Loucy (cell line): ENCODE results near the gene RASGRP1.

Experiments
- H2AFZ ChIP-seq: fragments of 200-600 bp; sonication (generic); 2 replicates; pipeline ENCODE4 v1.6.0; 2016; ENCODE audit warnings: antibody characterized with exemption, mild to moderate bottlenecking, low read length, moderate library complexity
- H3F3A ChIP-seq: fragments of 200-600 bp; 2 replicates; pipeline ENCODE4 v1.6.0; 2016; ENCODE audit warnings: antibody characterized with exemption, low read depth, mild to moderate bottlenecking
- H3K27me3 ChIP-seq: fragments of 200-600 bp; sonication (generic); 2 replicates; pipeline ENCODE4 v1.6.1; 2014; ENCODE audit warnings: low read length, mild to moderate bottlenecking; ENCODE audit not compliant: insufficient read depth, poor library complexity, severe bottlenecking
- H3K36me3 ChIP-seq: fragments of 200-600 bp; sonication (generic); 2 replicates; pipeline ENCODE4 v1.6.1; 2016; ENCODE audit warnings: low read length; ENCODE audit not compliant: insufficient read depth
- H3K4me1 ChIP-seq: fragments of 200-600 bp; sonication (generic); 2 replicates; pipeline ENCODE4 v1.5.1; 2014; ENCODE audit warnings: low read length, mild to moderate bottlenecking; ENCODE audit not compliant: insufficient read depth, poor library complexity, severe bottlenecking
- H3K4me2 ChIP-seq: fragments of 200-600 bp; sonication (generic); 2 replicates; pipeline ENCODE4 v1.6.0; 2014; ENCODE audit warnings: antibody characterized with exemption, low read length, low read depth, mild to moderate bottlenecking; ENCODE audit not compliant: poor library complexity, severe bottlenecking
- H3K4me3 ChIP-seq: fragments of 200-600 bp; sonication (generic); 2 replicates; pipeline ENCODE4 v1.5.1; 2014; ENCODE audit warnings: low read length, mild to moderate bottlenecking, mixed read lengths; ENCODE audit not compliant: poor library complexity, severe bottlenecking
- H3K79me2 ChIP-seq: fragments of 200-600 bp; sonication (generic); 2 replicates; pipeline ENCODE4 v1.6.1; 2014; ENCODE audit warnings: low read length; ENCODE audit not compliant: insufficient read depth
- H3K9ac ChIP-seq: fragments of 200-600 bp; sonication (generic); 2 replicates; pipeline ENCODE4 v1.6.0; 2014; ENCODE audit warnings: mild to moderate bottlenecking, low read depth, low read length, moderate library complexity; ENCODE audit not compliant: poor library complexity, severe bottlenecking
- H3K9me2 ChIP-seq: fragments of 200-600 bp; sonication (generic); replicated peaks from 2 replicates; pipeline ENCODE4 v1.6.1; 2016; ENCODE audit warnings: low read depth, low read length, mixed read lengths
- H3K9me3 ChIP-seq: fragments of 200-600 bp; sonication (generic); 2 replicates; pipeline ENCODE4 v1.6.1; 2014; ENCODE audit warnings: mild to moderate bottlenecking, antibody characterized with exemption, low read length, low read depth; ENCODE audit not compliant: insufficient read depth
- H4K20me1 ChIP-seq: fragments of 200-600 bp; sonication (generic); 2 replicates; pipeline ENCODE4 v1.6.0; 2014; ENCODE audit warnings: antibody characterized with exemption, low read length, mild to moderate bottlenecking; ENCODE audit not compliant: insufficient read depth, poor library complexity, severe bottlenecking
- EZH2phosphoT487 ChIP-seq: fragments of 200-600 bp; IDR thresholded peaks from 2 replicates; pipeline ENCODE4 v1.6.1; 2018; ENCODE audit warnings: antibody characterized with exemption, mild to moderate bottlenecking, moderate library complexity, borderline replicate concordance
- TF ChIP-seq, protein P1 (sequence below): fragments of 200-600 bp; sonication (generic); conservative IDR thresholded peaks from 2 replicates; pipeline ENCODE4 v1.5.1; 2014; ENCODE audit warnings: mild to moderate bottlenecking, antibody characterized with exemption, low read length

RASGRP1 gene

DNA sequence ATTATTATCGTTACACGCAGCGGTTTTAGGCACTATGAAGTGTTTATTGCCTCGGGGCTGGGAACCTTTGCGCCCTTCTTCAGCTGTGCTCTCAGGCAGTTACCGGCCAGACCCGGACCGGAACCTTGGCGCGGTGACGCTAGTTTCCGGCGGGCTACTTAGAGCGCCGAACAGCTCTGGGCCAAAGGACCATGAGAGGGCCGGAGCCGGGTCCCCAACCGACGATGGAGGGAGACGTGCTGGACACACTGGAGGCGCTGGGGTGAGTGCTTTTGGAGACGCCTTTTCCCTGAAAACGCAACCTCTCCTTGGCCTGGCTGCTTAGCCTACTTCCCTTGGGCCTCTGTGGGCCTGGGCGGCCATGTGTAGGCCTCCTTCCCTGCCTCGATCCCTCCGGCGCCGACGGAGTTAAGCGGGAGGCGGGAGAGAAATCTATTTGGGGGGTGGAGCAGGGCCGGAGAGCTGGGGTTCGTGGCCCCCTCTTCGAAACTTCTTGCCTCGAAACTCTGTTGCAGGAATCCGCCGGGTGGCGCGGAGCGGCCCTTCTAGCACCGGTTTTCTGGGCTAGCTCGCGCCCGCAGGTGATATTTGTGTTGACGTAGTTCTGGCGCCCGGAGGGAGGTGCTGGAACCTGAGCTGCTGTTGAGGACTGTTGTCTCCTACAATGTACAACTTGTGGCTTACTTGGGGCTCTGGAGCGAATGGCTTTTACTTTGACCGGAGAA, 110.5 kb downstream of the RASGRP1 start, which contains the start of gene FAM98B:
TSS of gene FAM98B (plus strand) at position 157 of the 725 bp plus-strand sequence. CDS start at position 192, 35 bp downstream.
- peak within 1 kb of the TSS; percentile 89 for H3K4me3 ChIP-seq
- H3K9ac ChIP-seq: peak within 1 kb of the TSS; percentile 86
- no peaks in the 10 kb centered on the region for H3F3A ChIP-seq
- TF ChIP-seq, protein P1, sequence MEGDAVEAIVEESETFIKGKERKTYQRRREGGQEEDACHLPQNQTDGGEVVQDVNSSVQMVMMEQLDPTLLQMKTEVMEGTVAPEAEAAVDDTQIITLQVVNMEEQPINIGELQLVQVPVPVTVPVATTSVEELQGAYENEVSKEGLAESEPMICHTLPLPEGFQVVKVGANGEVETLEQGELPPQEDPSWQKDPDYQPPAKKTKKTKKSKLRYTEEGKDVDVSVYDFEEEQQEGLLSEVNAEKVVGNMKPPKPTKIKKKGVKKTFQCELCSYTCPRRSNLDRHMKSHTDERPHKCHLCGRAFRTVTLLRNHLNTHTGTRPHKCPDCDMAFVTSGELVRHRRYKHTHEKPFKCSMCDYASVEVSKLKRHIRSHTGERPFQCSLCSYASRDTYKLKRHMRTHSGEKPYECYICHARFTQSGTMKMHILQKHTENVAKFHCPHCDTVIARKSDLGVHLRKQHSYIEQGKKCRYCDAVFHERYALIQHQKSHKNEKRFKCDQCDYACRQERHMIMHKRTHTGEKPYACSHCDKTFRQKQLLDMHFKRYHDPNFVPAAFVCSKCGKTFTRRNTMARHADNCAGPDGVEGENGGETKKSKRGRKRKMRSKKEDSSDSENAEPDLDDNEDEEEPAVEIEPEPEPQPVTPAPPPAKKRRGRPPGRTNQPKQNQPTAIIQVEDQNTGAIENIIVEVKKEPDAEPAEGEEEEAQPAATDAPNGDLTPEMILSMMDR: no peak; the same call in 1 of the 2 replicates
- no peak for TF ChIP-seq EZH2phosphoT487
- peak within 1 kb of the TSS; percentile 83 for H2AFZ ChIP-seq
- peaks cover 51% of the 10 kb centered on the region for H3K79me2 ChIP-seq
- no peaks in the 10 kb centered on the region for H3K27me3 ChIP-seq
- no peaks in the 10 kb centered on the region for H3K36me3 ChIP-seq
- H3K4me2 ChIP-seq: peak within 1 kb of the TSS; percentile 95
- peaks cover 48% of the 10 kb centered on the region for H3K4me1 ChIP-seq
- H4K20me1 ChIP-seq: peaks cover 42% of the 10 kb centered on the region
- no peaks in the 10 kb centered on the region for H3K9me2 ChIP-seq
- H3K9me3 ChIP-seq: no peaks in the 10 kb centered on the region

DNA sequence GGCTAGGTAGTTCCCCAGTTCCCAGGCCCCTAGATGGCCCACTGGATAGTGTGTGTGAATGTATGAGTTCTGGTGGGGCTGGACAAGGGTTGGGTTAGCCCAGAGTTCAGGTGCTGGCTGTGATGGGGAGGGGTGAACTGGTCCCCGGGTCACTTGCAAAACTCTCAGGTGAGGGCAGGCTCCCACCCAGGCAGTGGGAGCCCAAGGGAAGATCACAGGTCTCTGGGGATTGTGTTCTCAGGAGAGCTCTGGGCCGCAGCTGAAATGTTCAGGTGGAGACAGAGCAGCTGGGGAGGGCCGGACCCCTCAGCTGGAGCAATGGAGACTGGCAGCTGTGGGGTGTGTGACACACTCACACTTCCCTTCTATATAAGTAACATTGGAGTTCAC, 123.5 kb downstream of the RASGRP1 start:
- TF ChIP-seq, protein P1: no peak
- no peak for TF ChIP-seq EZH2phosphoT487

DNA sequence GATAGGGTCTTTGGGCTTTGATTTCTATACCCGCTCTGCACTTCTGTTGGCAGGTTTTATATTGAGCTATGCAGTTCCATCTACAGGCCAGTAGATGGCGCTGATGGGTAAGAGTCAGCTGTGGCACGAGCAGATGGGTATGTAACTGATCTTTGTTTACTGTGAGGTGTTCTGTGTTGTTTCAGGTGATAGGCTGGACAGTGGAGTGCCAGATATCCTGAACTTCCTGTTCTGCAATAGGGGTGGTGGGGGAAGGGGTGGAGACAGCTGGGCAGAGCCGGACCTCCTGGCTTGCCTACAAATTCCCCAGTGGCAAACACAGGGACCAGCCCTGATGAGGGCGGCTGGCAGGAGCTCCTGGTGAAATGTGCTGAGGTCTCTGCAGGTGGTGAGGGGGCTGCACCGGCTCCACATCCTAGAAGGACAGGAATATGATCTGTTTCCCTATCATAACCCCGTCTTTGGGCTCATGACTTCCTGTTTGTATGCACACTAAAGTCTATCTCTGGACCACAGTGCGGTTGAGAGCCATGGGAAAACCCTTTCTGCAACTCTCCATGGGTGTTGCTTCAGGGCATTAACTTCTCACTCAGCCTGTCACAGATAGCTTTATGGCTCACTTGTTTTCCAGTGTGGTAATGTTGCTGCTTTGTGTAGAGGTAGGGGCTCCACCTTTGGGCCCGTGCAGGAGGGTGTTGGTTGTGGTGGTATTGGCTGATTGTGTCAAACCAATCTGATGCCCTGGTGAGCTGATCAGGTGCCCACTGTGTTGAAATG, 124.1 kb downstream of the RASGRP1 start:
- Histone ChIP-seq H3K4me2 (no peak overlapping the region), H3K4me3 (no peak overlapping the region), H3K4me1 (peaks cover 3% of the 10 kb centered on the region), H3K27me3 (no peaks in the 10 kb centered on the region), H2AFZ (peak overlapping the region; percentile 76), H3K9me3 (no peaks in the 10 kb centered on the region; the same call in 1 of the 2 replicates), H3K9me2 (no peaks in the 10 kb centered on the region), H3K36me3 (no peaks in the 10 kb centered on the region), H3F3A (no peaks in the 10 kb centered on the region), H3K9ac (no peak overlapping the region), H3K79me2 (no peaks in the 10 kb centered on the region), H4K20me1 (no peaks in the 10 kb centered on the region)
- TF ChIP-seq, protein P1: peak; percentile 97
- no peak for TF ChIP-seq EZH2phosphoT487

More for the DNA sequence above, 123.5 kb downstream of the RASGRP1 start:
- Histone ChIP-seq H3K4me3 (no peak overlapping the region), H3K9me2 (no peaks in the 10 kb centered on the region), H3K9me3 (no peaks in the 10 kb centered on the region; the same call in 1 of the 2 replicates), H3K79me2 (no peaks in the 10 kb centered on the region), H3F3A (no peaks in the 10 kb centered on the region), H3K9ac (no peak overlapping the region), H2AFZ (peak overlapping the region; percentile 76; the same call in 1 of the 2 replicates), H3K36me3 (no peaks in the 10 kb centered on the region), H3K4me2 (no peak overlapping the region), H3K4me1 (peaks cover 3% of the 10 kb centered on the region), H3K27me3 (no peaks in the 10 kb centered on the region), H4K20me1 (no peaks in the 10 kb centered on the region)
